ENCODE measurements around the gene C3orf22. TPM values are rescaled to one million over a fixed set of nuclear protein-coding genes. Genes with fewer than 3 reads are reported as not detected.

C3orf22 gene
- total RNA-seq, 1 donor from 2014 or later = not detected

GRCh38 chr3:126524429-126524988 is 34.2 kb downstream of the C3orf22 start:
- Histone ChIP-seq H3K9me3 (replicated peaks) (no peaks in the 10 kb centered on the region), H3K4me1 (peaks cover 27% of the 10 kb centered on the region), H3K27ac (replicated peaks) (peak overlapping the region; percentile 43), H3K27me3 (ENCODE audit: low read depth) (peaks cover 36% of the 10 kb centered on the region), H3K4me3 (peak overlapping the region; percentile 64), H3K36me3 (no peaks in the 10 kb centered on the region)
- intact Hi-C loops (cut with micrococcal nuclease) = no loop called here
- TF ChIP-seq CTCF (IDR thresholded peaks at IDR 0.05; ENCODE audit: borderline replicate concordance) = no peak
- peak; percentile 37 for DNase-seq

DNA sequence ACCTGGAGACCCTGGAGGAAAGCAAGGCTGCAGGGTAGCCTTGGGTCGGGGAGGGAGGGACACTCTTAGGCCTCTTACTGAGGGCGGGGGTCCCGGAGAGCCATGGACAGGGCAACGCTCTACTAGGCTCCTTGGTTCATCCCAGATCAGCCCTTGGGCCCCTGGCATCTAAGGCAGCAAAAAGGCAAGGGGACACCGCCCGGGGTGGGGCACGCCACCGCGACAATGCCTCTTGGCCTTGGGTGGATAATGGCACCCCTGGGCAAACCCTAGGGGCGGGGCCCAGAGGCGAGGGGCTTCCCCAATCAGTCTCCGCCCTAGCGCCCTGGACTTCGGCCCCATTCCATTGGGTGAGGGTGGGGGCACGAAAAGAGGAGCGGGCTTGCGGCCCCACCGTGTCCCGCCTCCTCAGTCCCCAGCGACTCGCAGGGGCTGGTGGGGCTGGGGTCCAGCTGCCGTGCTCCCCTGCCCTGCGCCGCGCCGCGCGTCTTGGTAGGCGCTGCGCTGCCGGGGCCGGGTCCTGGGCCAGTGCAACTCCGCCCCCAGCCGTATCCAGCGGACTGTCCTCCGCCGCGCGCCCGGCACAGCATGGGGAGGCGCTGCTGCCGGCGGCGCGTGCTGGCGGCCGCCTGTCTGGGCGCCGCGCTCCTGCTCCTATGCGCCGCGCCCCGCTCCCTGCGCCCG is 34.8 kb downstream of the C3orf22 start, which contains the start of gene CHST13:
Gene CHST13, plus strand, starts transcription at position 411 of the 684 bp plus-strand sequence. Its CDS starts 178 bp downstream, at position 589.
- DNase-seq = peak; percentile 54
- intact Hi-C loops (cut with micrococcal nuclease) = no loop called here
- TF ChIP-seq CTCF (IDR thresholded peaks at IDR 0.05; ENCODE audit: borderline replicate concordance) = peak; percentile 25
- Histone ChIP-seq H3K4me3 (peak within 1 kb of the TSS; percentile 64), H3K36me3 (no peaks in the 10 kb centered on the region), H3K27ac (replicated peaks) (peak within 1 kb of the TSS; percentile 43), H3K9me3 (replicated peaks) (no peaks in the 10 kb centered on the region), H3K27me3 (ENCODE audit: low read depth) (peaks cover 36% of the 10 kb centered on the region), H3K4me1 (peaks cover 21% of the 10 kb centered on the region)

GRCh38 chr3:126522363-126522788 is 36.4 kb downstream of the C3orf22 start:
- H3K36me3 ChIP-seq = no peaks in the 10 kb centered on the region
- no peak overlapping the region for H3K4me3 ChIP-seq
- H3K4me1 ChIP-seq = peaks cover 13% of the 10 kb centered on the region
- intact Hi-C loops (cut with micrococcal nuclease) = no loop called here
- H3K27me3 ChIP-seq (ENCODE audit: low read depth) = peaks cover 49% of the 10 kb centered on the region
- H3K27ac ChIP-seq (replicated peaks) = no peak overlapping the region
- TF ChIP-seq CTCF (IDR thresholded peaks at IDR 0.05; ENCODE audit: borderline replicate concordance) = peak; percentile 92
- no peaks in the 10 kb centered on the region for H3K9me3 ChIP-seq (replicated peaks)
- DNase-seq = peak; percentile 40

- intact Hi-C loops (cut with micrococcal nuclease) = no loop called here
- H3K4me3 ChIP-seq = no peak overlapping the region
- peaks cover 13% of the 10 kb centered on the region for H3K4me1 ChIP-seq
- no peak overlapping the region for H3K27ac ChIP-seq (replicated peaks)
- H3K36me3 ChIP-seq = no peaks in the 10 kb centered on the region
- TF ChIP-seq CTCF (IDR thresholded peaks at IDR 0.05; ENCODE audit: borderline replicate concordance) = no peak
- no peak for DNase-seq
- peaks cover 52% of the 10 kb centered on the region for H3K27me3 ChIP-seq (ENCODE audit: low read depth)
- H3K9me3 ChIP-seq (replicated peaks) = no peaks in the 10 kb centered on the region
Observed at GRCh38 chr3:126521122-126521891, 37.4 kb downstream of the C3orf22 start.

DNA sequence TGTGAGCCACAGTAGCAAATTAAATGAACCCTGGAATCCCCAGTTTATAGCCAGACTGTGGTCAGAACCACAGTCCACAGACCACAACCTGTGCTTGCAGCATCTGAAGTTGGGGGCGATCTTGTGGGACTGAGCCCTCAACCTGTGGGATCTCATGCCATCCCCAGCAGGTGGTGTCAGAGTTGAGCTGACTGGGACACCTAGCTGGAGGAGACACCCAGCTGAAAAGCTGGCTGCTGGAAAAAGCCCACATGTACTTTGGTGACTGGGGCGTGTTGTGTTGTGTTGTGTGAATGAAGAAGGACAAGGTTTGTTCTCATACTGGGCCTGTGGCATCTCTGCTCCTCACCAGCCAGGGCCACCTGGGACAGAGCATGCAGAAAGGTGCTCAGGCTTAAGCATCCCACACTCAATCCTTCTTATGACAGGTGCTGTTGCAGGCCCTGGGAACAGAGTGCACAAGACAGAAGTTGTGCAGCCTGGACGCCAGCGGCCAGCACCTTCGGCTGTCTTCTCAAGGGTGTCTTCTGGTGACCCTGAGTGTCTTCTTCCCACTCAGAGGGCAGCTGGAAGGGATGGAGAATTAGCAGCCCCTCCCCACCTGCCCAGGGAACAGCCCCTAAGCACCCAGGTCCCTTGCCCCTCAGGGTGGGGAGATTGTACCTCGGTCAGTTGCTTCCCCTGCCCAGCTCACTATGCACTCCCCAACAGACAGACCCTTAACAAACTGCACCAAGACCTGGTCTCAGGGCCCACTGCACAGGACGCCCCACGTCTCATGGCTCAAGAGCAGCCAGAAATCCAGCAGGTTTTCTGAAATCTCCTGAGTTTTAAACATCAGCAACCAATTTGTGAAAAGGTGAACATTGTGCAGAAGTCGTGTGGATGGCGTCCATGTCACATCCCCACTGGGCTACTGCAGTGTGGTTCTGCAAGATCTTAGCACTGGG is 39.0 kb downstream of the C3orf22 start:
- peaks cover 11% of the 10 kb centered on the region for H3K4me1 ChIP-seq
- no peak for DNase-seq
- intact Hi-C loops (cut with micrococcal nuclease) = no loop called here
- H3K9me3 ChIP-seq (replicated peaks) = no peaks in the 10 kb centered on the region
- peaks cover 37% of the 10 kb centered on the region for H3K27me3 ChIP-seq (ENCODE audit: low read depth)
- no peak overlapping the region for H3K27ac ChIP-seq (replicated peaks)
- H3K4me3 ChIP-seq = no peak overlapping the region
- H3K36me3 ChIP-seq = no peaks in the 10 kb centered on the region
- TF ChIP-seq CTCF (IDR thresholded peaks at IDR 0.05; ENCODE audit: borderline replicate concordance) = no peak
